GM21737 (cell line): ENCODE data around the gene ARHGAP26.

Source experiments
- ATAC-seq: cut with Tn5 transposase; IDR thresholded peaks from one replicate; pipeline ENCODE4 v1.9.1; 2021; ENCODE audit warnings: mild to moderate bottlenecking, moderate library complexity; ENCODE audit not compliant: unreplicated experiment

The ARHGAP26 gene

GRCh38 chr5:142783601-142784341 is 13.6 kb downstream of the ARHGAP26 start:
- ATAC-seq, result peak; percentile 78

- no peak for ATAC-seq
Observed at GRCh38 chr5:142784401-142784955, 14.3 kb downstream of the ARHGAP26 start.

DNA sequence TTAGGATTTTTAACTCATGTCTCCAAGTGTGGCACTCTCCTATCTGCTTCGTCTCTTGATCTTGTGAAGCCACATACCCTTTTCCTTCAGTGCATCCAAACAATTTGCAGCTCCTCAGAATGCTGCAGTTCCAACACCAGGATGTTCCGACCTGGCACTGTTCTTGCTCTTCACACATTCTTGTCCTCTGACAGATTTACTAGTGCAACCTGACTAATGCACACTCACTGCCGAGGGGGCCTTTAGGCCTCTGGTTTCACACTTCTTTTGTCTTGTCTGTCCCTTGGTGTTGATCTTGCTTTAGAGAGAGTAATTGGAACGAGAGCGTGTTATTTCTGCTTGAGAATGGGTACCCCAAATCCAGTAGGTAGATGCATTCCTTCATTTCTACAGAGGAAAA is 15.0 kb downstream of the ARHGAP26 start:
- no peak for ATAC-seq

GRCh38 chr5:142789206-142789605 is 19.0 kb downstream of the ARHGAP26 start:
- no peak for ATAC-seq

DNA sequence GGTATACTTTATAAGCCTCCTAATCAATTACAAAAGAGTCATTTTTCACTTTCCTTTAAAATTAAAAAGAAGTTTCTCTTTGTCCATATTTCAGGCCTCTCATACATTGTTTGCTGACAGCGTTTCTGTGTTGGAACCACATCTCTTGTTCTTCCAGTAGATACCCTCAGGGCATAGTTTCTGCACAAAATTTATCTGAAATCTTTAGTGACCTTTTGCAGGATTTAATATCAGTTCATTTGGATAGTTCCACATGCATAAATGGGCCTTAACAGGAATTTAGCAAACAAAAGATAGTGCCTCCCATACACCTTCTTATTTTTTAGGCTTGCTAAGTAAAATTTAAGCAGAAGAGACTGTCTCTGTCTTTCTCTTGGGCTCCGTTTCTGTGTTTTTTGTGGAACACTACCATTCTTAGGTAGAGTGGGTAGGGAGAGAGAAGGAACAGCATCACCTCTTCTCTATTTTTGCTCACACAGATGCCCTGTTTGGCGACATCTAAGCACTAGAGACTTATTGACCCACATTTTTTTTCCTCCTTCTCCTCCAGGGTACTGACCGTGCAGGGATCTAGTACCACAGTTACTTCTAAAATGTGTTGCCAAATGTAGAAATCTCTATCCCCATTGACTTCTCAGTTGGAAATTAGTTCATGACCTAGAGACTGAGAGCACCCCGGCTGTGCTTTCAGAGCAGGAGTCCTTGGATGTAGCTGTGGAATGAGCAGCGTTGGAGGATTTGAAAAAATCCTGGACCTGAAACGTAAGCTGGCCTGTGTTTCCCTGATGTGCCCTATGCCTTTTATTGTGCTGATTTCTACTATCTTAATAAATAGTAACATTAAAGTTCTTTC is 22.1 kb downstream of the ARHGAP26 start:
- no peak for ATAC-seq

DNA sequence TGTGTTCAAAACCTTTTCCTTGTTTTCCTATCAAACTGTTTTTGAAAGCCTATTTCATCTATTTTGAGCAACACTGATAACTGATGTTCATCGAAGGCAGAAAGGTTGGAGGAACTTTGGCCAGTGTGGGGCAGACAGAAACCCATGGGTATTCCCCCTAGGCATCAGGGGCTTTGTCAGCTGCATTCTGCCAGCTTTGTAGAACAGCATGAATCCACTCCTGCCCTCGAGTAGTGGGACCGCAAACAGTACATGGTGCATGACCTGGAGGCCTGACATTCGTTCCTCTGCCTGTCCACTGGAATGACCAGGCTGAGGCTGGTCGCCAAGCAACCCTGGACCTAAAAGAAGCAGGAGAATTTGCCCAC is 22.7 kb downstream of the ARHGAP26 start:
- ATAC-seq, result no peak

- no peak for ATAC-seq
Observed at GRCh38 chr5:142794537-142794936, 24.4 kb downstream of the ARHGAP26 start.

GRCh38 chr5:142795251-142795650 is 25.1 kb downstream of the ARHGAP26 start:
- peak; percentile 45 for ATAC-seq

DNA sequence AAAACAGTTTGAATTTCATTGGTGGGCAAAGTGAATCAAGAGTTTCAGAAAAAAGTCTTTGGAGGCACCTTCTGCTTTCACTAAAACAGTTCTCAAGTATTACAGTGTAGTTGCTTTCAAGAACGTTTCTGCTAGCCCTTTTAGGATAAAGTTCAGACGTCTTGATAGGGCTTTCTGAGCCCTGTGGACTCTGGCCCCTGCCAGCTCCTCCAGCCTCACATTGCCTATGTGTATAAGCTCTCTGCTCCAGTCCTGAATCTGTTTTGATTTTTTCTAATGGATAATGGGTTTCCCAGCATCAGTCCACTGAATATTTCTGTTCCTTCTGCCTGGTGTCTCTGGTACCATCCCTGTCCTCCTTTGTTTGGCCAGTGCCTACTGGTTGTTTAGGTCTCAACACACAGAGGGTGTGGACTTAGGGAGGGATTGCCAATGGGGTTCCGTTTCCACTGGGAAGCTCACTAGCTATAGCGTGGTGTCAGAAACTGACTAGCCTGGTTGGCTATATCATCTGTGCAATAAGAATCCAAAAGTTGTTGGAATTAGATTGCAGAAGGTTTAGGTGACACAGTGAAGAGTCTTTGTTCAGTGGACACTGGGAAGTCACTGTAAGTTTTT is 26.4 kb downstream of the ARHGAP26 start:
- ATAC-seq, result no peak

DNA sequence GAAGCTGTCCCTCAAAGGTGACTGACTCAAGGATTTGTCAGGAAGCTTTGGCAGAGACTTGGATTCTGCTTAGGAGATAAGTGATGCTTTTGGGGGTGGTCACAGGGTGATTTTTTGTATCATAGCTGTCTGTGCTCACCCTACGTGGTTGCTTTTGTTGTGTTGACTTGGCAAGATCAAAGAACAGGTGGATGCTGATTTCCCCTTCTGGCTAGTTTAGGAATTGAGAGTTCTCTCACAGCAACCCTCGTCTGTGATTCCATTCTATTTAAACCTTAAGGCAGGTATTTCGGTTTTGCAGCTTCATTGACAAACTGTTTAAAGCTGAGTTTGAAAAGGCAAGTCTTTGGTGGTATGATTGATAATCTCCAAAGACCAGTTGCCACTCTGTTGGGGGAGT is 27.2 kb downstream of the ARHGAP26 start:
- ATAC-seq, result no peak

DNA sequence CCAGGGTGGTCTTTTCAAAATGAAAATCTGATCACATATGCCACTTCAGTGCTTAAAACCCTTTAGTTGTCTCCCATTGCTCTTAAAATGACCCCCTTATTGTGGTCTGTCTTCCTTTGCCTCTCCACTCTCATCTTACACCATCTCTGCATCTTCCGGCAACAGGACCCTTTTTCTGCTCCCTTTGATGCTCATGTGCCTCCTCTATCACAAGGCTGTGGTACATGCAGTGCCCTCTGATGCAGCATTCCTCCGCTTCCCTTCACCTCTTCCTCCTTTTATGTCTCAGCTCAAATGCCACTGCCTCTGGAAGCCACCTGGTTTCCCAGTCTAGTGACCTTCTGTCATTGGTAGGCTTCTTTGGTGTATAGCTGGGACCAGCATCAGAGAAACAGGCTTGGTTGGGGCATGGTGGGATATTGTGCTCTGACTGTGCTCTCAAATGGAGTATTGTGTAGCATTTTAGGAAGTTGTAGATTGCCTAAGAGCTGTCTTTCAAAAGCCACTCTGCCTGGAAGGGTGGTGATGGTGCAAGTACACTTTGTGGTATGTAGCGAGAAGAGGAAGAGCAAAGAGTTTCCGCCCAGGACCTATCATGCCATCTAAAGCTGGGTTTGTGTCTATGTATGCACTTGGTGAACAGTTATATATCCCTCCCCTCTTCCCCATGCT is 28.1 kb downstream of the ARHGAP26 start:
- ATAC-seq, result no peak

GRCh38 chr5:142800776-142801494 is 30.8 kb downstream of the ARHGAP26 start:
- ATAC-seq, result peak; percentile 85

GRCh38 chr5:142801495-142801871 is 31.3 kb downstream of the ARHGAP26 start:
- no peak for ATAC-seq

- ATAC-seq, result no peak
Observed at GRCh38 chr5:142803428-142804125, 33.4 kb downstream of the ARHGAP26 start.

- no peak for ATAC-seq
Observed at GRCh38 chr5:142805339-142805738, 35.2 kb downstream of the ARHGAP26 start.

DNA sequence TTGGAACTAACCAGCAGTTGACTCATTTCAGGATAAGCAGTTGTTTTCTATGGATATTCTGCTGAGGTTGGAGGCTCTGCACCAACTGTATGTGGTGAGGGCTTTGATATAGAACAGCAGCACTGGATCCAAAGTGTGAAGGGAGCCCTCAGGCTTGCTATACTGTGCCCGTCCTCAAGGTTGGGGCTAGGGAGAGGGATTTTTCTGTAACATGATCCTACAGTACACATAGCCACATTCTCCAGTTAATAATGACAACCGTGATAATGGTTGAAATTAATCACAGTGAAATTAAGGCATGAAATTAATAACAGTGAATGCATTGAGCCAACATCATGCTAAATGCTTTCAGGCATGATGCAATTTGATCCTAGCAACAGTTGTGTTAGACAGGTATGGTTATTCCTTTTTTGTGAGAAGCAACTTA is 36.7 kb downstream of the ARHGAP26 start:
- no peak for ATAC-seq

DNA sequence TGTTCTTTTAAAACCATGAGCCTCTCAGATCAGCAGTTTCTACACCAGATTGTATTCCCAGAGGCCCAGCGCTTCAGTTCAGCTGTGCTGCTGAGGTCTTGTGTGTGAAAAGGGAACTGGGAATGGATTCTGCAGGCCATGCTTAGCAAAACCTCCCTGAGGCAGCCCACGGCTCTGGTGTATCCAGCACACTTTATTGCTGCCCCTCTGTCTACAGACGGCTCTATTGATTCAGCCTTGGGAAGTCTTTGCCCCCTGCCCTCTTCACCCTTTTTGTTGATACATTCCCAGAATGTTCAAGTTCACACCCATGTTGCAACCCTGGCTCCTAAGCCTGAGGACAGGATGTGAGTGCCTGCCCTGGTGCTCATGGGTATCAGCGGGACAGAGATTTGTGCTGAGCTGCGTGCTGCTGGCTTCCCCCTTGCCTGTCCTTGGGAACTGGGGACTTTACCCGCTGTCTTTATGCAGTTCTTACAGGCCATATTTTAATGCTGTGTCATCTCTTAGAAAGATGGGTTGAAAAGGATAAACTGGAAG is 37.3 kb downstream of the ARHGAP26 start:
- peak; percentile 67 for ATAC-seq

GRCh38 chr5:142808878-142809598 is 38.9 kb downstream of the ARHGAP26 start:
- no peak for ATAC-seq

DNA sequence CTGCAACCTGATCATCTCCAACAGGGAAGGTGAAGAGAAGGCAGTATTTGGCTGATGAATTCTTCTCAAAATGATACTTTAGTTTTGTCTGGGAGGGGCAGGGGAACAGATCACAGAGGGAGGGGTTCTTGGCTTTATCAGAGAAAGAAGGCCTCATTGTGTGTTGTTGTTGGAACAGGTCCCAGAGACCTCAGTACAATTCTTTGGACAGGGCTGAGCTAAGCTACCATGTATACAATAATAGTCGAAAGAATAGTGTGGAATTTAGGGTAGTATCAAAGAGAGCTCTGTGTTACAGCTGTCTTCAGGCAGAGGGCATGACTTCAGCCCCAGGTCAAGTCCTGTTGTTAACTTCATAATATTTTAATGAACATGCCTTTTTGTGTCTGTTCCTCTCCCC is 39.9 kb downstream of the ARHGAP26 start:
- no peak for ATAC-seq
